Measurements from ENCODE around the gene NARF. TPM values are rescaled to one million over a fixed set of nuclear protein-coding genes. Genes with fewer than 3 reads are reported as not detected.

Gene NARF
- total RNA-seq, 1 experiment from 2014 or later: 59.5 TPM

DNA sequence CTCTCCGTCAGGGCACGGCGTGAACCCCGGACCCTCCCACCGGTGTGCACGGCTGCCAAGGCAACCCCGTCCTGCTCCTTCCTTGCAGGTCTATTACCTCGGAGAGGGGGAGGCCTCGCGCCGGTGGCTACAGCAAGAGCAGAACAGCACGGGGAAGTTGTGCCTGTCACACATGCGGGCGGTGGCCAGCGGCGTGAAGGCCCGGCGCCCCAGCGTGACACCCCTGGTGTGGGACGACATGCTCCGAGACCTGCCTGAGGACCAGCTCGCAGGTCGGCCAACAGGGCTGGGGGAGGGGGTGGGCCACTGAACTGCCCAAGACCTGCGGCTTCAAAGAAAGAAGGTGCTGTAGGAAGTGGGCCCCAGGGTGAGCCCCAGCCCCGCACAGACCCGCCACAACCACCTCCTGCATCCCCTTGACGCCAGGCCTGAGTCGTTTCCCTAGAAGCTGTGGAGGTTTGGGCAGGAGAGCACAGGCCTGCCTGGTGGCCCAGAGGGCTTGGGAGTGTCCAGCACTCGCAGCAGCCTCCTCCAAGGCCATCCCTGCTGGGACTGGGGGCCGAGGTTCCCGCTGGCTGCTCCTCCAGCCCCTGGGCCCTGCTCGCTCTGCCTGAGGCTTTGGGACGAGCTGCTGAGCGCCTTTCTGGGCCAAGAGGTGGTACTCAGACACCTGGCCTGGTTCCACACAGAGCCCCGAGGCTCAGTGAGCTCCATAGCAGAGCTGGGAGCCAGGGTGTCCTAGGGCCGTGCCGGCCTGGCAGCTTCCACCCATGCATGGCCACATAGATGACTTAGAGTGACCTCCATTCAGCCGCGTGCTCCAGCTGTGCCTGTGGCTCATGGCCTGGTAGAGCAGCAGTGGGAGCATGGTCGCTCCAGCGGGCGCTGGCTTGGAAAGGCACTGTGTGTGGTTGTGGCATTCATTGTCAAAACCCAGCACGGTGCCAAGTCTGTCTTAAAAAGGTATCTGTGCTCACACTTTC lies 22.6 kb upstream of the NARF start:
- CTCF ChIA-PET: no interaction called here
- Histone ChIP-seq H3K9ac (ENCODE audit: low read length) (no peak overlapping the region), H3F3A (ENCODE audit: low read length, unreplicated experiment) (no peaks in the 10 kb centered on the region), H3K4me1 (ENCODE audit: insufficient read depth, low read length) (no peaks in the 10 kb centered on the region), H3K9me2 (replicated peaks; ENCODE audit: low read length) (no peaks in the 10 kb centered on the region), H3K9me3 (ENCODE audit: low read length) (no peaks in the 10 kb centered on the region), H3K27ac (ENCODE audit: low read length) (no peak overlapping the region), H3K4me3 (ENCODE audit: low read length) (no peak overlapping the region), H3K27me3 (ENCODE audit: low read length) (no peaks in the 10 kb centered on the region), H3K79me2 (ENCODE audit: low read length) (no peaks in the 10 kb centered on the region), H2AFZ (ENCODE audit: low read length) (no peak overlapping the region), H3K36me3 (ENCODE audit: low read depth, low read length) (no peaks in the 10 kb centered on the region), H4K20me1 (ENCODE audit: low read length) (no peaks in the 10 kb centered on the region), H3K4me2 (ENCODE audit: low read length) (no peak overlapping the region)
- no TSS peak for BruUV-seq (replicated peaks)
- POLR2A ChIA-PET (ENCODE audit: unreplicated experiment): no interaction called here
- DNase-seq: no peak
- TF ChIP-seq EZH2phosphoT487 (IDR thresholded peaks at IDR 0.05; ENCODE audit: borderline replicate concordance, low read length): no peak
- TF ChIP-seq, protein P1, sequence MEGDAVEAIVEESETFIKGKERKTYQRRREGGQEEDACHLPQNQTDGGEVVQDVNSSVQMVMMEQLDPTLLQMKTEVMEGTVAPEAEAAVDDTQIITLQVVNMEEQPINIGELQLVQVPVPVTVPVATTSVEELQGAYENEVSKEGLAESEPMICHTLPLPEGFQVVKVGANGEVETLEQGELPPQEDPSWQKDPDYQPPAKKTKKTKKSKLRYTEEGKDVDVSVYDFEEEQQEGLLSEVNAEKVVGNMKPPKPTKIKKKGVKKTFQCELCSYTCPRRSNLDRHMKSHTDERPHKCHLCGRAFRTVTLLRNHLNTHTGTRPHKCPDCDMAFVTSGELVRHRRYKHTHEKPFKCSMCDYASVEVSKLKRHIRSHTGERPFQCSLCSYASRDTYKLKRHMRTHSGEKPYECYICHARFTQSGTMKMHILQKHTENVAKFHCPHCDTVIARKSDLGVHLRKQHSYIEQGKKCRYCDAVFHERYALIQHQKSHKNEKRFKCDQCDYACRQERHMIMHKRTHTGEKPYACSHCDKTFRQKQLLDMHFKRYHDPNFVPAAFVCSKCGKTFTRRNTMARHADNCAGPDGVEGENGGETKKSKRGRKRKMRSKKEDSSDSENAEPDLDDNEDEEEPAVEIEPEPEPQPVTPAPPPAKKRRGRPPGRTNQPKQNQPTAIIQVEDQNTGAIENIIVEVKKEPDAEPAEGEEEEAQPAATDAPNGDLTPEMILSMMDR (conservative IDR thresholded peaks at IDR 0.05; ENCODE audit: low read depth, low read length): no peak
- TF ChIP-seq EZH2 (IDR thresholded peaks at IDR 0.05; ENCODE audit: low read length, unreplicated experiment): no peak
- no peak for ATAC-seq
- intact Hi-C loops (cut with micrococcal nuclease): no loop called here

DNA sequence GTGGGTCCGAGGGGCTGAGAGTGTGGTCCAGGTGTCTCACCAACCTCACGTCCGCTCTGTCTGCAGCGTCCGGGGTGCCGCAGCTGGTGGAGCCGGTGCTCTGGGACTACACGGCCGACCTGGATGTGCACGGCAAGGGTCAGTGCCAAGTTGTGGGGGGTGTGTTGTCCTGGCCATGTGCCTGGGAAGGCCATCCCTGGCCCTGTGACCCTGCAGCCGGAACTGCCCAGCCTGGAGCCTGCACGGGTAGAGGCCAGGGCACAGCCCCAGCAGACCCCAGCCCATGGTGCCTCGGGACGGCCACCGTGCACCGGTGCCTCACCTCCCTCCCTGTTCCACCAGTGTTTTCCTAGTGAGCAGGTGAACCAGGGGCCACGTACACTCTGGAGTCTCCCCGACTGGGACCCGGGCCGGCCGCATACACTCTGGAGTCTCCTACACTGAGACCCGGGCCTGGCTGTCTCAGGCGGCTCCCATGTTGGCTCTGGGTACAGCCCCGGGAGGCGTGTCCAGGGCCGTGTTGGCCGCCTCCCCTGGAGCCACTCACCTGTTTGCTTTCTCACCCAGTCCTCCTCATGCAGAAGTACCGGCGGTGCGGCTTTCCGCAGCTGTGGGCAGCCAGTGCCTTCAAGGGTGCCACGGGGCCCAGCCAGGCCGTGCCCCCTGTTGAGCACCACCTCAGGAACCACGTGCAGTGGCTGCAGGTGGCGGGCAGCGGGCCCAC lies 21.8 kb upstream of the NARF start:
- intact Hi-C loops (cut with micrococcal nuclease): no loop called here
- Histone ChIP-seq H3K4me3 (ENCODE audit: low read length) (no peak overlapping the region), H3K4me1 (ENCODE audit: insufficient read depth, low read length) (no peaks in the 10 kb centered on the region), H3K9ac (ENCODE audit: low read length) (no peak overlapping the region), H3K27ac (ENCODE audit: low read length) (no peak overlapping the region), H3K79me2 (ENCODE audit: low read length) (no peaks in the 10 kb centered on the region), H3K27me3 (ENCODE audit: low read length) (no peaks in the 10 kb centered on the region), H2AFZ (ENCODE audit: low read length) (no peak overlapping the region), H3K36me3 (ENCODE audit: low read depth, low read length) (no peaks in the 10 kb centered on the region), H3K9me3 (ENCODE audit: low read length) (no peaks in the 10 kb centered on the region), H3K4me2 (ENCODE audit: low read length) (no peak overlapping the region), H3K9me2 (replicated peaks; ENCODE audit: low read length) (no peaks in the 10 kb centered on the region), H4K20me1 (ENCODE audit: low read length) (no peaks in the 10 kb centered on the region), H3F3A (ENCODE audit: low read length, unreplicated experiment) (no peaks in the 10 kb centered on the region)
- DNase-seq (no peak), ATAC-seq (0 out of 2 replicates have a peak, but pooled peaks have one; percentile 19)
- ChIA-PET CTCF (no interaction called here), POLR2A (ENCODE audit: unreplicated experiment) (no interaction called here)
- TF ChIP-seq EZH2phosphoT487 (IDR thresholded peaks at IDR 0.05; ENCODE audit: borderline replicate concordance, low read length): no peak
- no peak for TF ChIP-seq EZH2 (IDR thresholded peaks at IDR 0.05; ENCODE audit: low read length, unreplicated experiment)
- TF ChIP-seq, protein P1 (conservative IDR thresholded peaks at IDR 0.05; ENCODE audit: low read depth, low read length): no peak
- no TSS peak for BruUV-seq (replicated peaks)
